GM23338 (cell line): ENCODE data around the gene AVPR2. TPM values are rescaled to one million over a fixed set of nuclear protein-coding genes. Genes with fewer than 3 reads are reported as not detected.

Experiments
- ATAC-seq: fragments of 200-7000 bp; cut with Tn5 transposase; 3 replicates; pipeline ENCODE4 v1.9.1; 2020
- DNase-seq: peaks from one replicate; pipeline ENCODE4 v3.0.0-alpha.2; 2015; ENCODE audit warnings: low spot score
- H2AFZ ChIP-seq: fragments of 200-600 bp; sonication (generic); 2 replicates; pipeline ENCODE4 v1.8.0; 2016; ENCODE audit warnings: antibody characterized with exemption, mild to moderate bottlenecking, moderate library complexity
- H3F3A ChIP-seq: fragments of 200-600 bp; sonication (generic); replicated peaks from 2 replicates; pipeline ENCODE4 v1.8.0; 2017; ENCODE audit warnings: antibody characterized with exemption, mixed run types, low read depth
- H3K27ac ChIP-seq: fragments of 200-600 bp; sonication (generic); 2 replicates; pipeline ENCODE4 v1.6.1; 2016; ENCODE audit warnings: low read depth
- H3K27me3 ChIP-seq: fragments of 200-600 bp; sonication (generic); 2 replicates; pipeline ENCODE4 v1.8.0; 2016; ENCODE audit warnings: mild to moderate bottlenecking, mixed run types, moderate library complexity; ENCODE audit not compliant: insufficient read depth
- H3K36me3 ChIP-seq: fragments of 200-600 bp; sonication (generic); 2 replicates; pipeline ENCODE4 v1.8.0; 2016; ENCODE audit warnings: mild to moderate bottlenecking; ENCODE audit not compliant: insufficient read depth
- H3K4me1 ChIP-seq: fragments of 200-600 bp; sonication (generic); 2 replicates; pipeline ENCODE4 v1.8.0; 2016; ENCODE audit warnings: mild to moderate bottlenecking, moderate library complexity; ENCODE audit not compliant: insufficient read depth
- H3K4me2 ChIP-seq: fragments of 200-600 bp; sonication (generic); 2 replicates; pipeline ENCODE4 v1.7.1; 2017; ENCODE audit warnings: mixed run types
- H3K4me3 ChIP-seq: fragments of 200-600 bp; sonication (generic); 2 replicates; pipeline ENCODE4 v1.6.1; 2016; ENCODE audit warnings: mixed run types
- H3K79me2 ChIP-seq: fragments of 200-600 bp; sonication (generic); replicated peaks from 2 replicates; pipeline ENCODE4 v1.8.0; 2017; ENCODE audit warnings: mild to moderate bottlenecking; ENCODE audit not compliant: insufficient read depth
- H3K9me2 ChIP-seq: fragments of 200-600 bp; sonication (generic); 2 replicates; pipeline ENCODE4 v1.8.0; 2017; ENCODE audit not compliant: insufficient read depth
- H4K20me1 ChIP-seq: fragments of 200-600 bp; sonication (generic); replicated peaks from 2 replicates; pipeline ENCODE4 v1.8.0; 2017; ENCODE audit warnings: mild to moderate bottlenecking; ENCODE audit not compliant: insufficient read depth
- H3K27ac Mint-ChIP-seq: 2 replicates; pipeline ENCODE4 v1.8.0; 2020; ENCODE audit warnings: inconsistent platforms, mild to moderate bottlenecking, moderate library complexity, mixed read lengths
- H3K27me3 Mint-ChIP-seq: 3 replicates; pipeline ENCODE4 v1.8.0; 2022; ENCODE audit warnings: low read depth, mild to moderate bottlenecking, moderate library complexity, mixed read lengths, inconsistent platforms; ENCODE audit not compliant: insufficient read depth, poor library complexity
- H3K36me3 Mint-ChIP-seq: 3 replicates; pipeline ENCODE4 v1.8.0; 2021; ENCODE audit warnings: low read depth, mild to moderate bottlenecking, inconsistent platforms, moderate library complexity, mixed read lengths
- H3K4me1 Mint-ChIP-seq: 3 replicates; pipeline ENCODE4 v1.8.0; 2020; ENCODE audit warnings: mild to moderate bottlenecking, inconsistent platforms, mixed read lengths
- H3K4me3 Mint-ChIP-seq: 3 replicates; pipeline ENCODE4 v1.8.0; 2021; ENCODE audit warnings: moderate library complexity, mild to moderate bottlenecking, inconsistent platforms, mixed read lengths
- H3K9me3 Mint-ChIP-seq: 3 replicates; pipeline ENCODE4 v1.8.0; 2020; ENCODE audit warnings: moderate library complexity, mild to moderate bottlenecking, inconsistent platforms, mixed read lengths
- CREB1 ChIP-seq: fragments of 250-450 bp; sonication (Bioruptor Pico); IDR thresholded peaks from 2 replicates; pipeline ENCODE4 v1.5.0; 2020; ENCODE audit warnings: low read depth, mild to moderate bottlenecking, moderate library complexity
- CTCF ChIP-seq, 2 experiments: fragments of 200-600 bp in 1 of 2; sonication (generic) in 1 of 2; conservative IDR thresholded peaks; 2 replicates each; pipeline versions ENCODE4 v1.5.1 to v1.6.1; 2016 to 2017; ENCODE audit warnings: antibody characterized with exemption in 2 of 2, low read depth in 2 of 2, mild to moderate bottlenecking in 2 of 2, moderate library complexity in 1 of 2
- EZH2 ChIP-seq: fragments of 200-600 bp; sonication (generic); IDR thresholded peaks from one replicate; pipeline ENCODE4 v1.8.0; 2017; ENCODE audit warnings: antibody characterized with exemption, mild to moderate bottlenecking, low read depth; ENCODE audit not compliant: unreplicated experiment
- EZH2phosphoT487 ChIP-seq: fragments of 200-600 bp; sonication (generic); IDR thresholded peaks from one replicate; pipeline ENCODE4 v1.8.1; 2018; ENCODE audit warnings: antibody characterized with exemption; ENCODE audit not compliant: unreplicated experiment
- JUNB ChIP-seq: IDR thresholded peaks from one replicate; pipeline ENCODE4 v1.6.1; 2016; ENCODE audit warnings: antibody characterized with exemption; ENCODE audit not compliant: unreplicated experiment
- NANOG ChIP-seq: IDR thresholded peaks from 2 replicates; pipeline ENCODE4 v1.6.1; 2016; ENCODE audit warnings: antibody characterized with exemption, borderline replicate concordance
- POLR2AphosphoS5 ChIP-seq: IDR thresholded peaks from 2 replicates; pipeline ENCODE4 v1.6.1; 2016; ENCODE audit warnings: antibody characterized with exemption, low read depth
- REST ChIP-seq: IDR thresholded peaks from one replicate; pipeline ENCODE4 v1.6.1; 2018; ENCODE audit warnings: antibody characterized with exemption; ENCODE audit not compliant: unreplicated experiment
- STAT1 ChIP-seq: IDR thresholded peaks from one replicate; pipeline ENCODE4 v1.6.1; 2016; ENCODE audit warnings: antibody characterized with exemption; ENCODE audit not compliant: unreplicated experiment
- ZNF114 ChIP-seq: fragments of 250-450 bp; sonication (Bioruptor Pico); IDR thresholded peaks from 2 replicates; pipeline ENCODE4 v1.5.0; 2020; ENCODE audit warnings: mild to moderate bottlenecking, moderate library complexity
- ZNF331 ChIP-seq: fragments of 250-450 bp; sonication (Bioruptor Pico); IDR thresholded peaks from 2 replicates; pipeline ENCODE4 v1.5.0; 2020; ENCODE audit warnings: low read depth, mild to moderate bottlenecking, moderate library complexity
- polyA plus RNA-seq: library from polyadenylated mRNA; unstranded; fragments of >200 nt; fragmentation: Nextera tagmentation; extraction: Ambion mirVana; gene quantifications from 2 replicates; pipeline ENCODE4 v1.2.1, GENCODE V29; 2016
- total RNA-seq: library from RNA; depleted of rRNA; stranded (reverse); fragments of >200 nt; shearing (Covaris generic); gene quantifications from 2 replicates; pipeline ENCODE4 v1.2.3, GENCODE V29; 2014
- TF ChIP-seq, protein P1 (sequence below): IDR thresholded peaks from 2 replicates; pipeline ENCODE4 v1.6.1; 2016; ENCODE audit warnings: antibody characterized with exemption
- TF ChIP-seq, protein P2 (sequence below): fragments of 250-450 bp; sonication (Bioruptor Pico); IDR thresholded peaks from 2 replicates; pipeline ENCODE4 v1.5.0; 2020; ENCODE audit warnings: mild to moderate bottlenecking, moderate library complexity

AVPR2 gene
- total and polyA plus RNA-seq, 2 experiments from 2014 or later = not detected

DNA sequence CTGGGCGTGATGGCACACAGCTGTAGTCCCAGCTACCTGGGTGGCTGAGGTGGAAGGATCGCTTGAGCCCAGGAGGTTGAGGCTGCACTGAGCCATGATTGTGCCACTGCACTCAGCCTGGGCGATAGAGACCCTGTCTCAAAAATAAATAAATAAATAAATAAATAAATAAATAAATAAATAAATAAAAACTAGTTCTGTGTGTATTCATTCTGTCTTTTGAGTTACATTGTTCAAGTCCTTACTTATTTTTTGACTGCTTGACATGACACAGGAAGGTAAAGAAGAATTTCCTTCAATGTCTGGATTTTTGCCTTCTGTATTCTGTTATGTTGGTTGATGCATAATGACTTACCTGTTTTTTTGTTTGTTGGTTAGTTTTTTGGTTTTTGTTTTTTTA lies 32.6 kb downstream of the AVPR2 start:
- Histone ChIP-seq H4K20me1 (no peaks in the 10 kb centered on the region; the same call in 1 of the 2 replicates), H3K27me3 (no peaks in the 10 kb centered on the region), H3F3A (no peaks in the 10 kb centered on the region), H3K27ac (no peak overlapping the region), H2AFZ (no peak overlapping the region), H3K4me2 (no peak overlapping the region), H3K4me1 (peaks cover 4% of the 10 kb centered on the region; the same call in 1 of the 2 replicates), H3K79me2 (peaks cover 12% of the 10 kb centered on the region), H3K36me3 (no peaks in the 10 kb centered on the region), H3K9me2 (no peaks in the 10 kb centered on the region), H3K4me3 (no peak overlapping the region)
- no peaks in the 10 kb centered on the region for H3K9me3 Mint-ChIP-seq
- H3K27me3 Mint-ChIP-seq = peaks cover 5% of the 10 kb centered on the region
- no peak for DNase-seq
- no peak overlapping the region for H3K27ac Mint-ChIP-seq
- H3K4me3 Mint-ChIP-seq = no peak overlapping the region
- H3K36me3 Mint-ChIP-seq = peaks cover 10% of the 10 kb centered on the region
- TF ChIP-seq STAT1 (no peak), REST (no peak), CTCF (conservative IDR thresholded peaks at IDR 0.05; ENCODE audit: low read depth in 2 of 2) (no peak), POLR2AphosphoS5 (no peak), ZNF331 (CRISPR knock-in tag) (no peak), NANOG (no peak), EZH2phosphoT487 (no peak), ZNF114 (CRISPR knock-in tag) (no peak), CREB1 (no peak), EZH2 (no peak), JUNB (no peak)
- TF ChIP-seq, protein P1, sequence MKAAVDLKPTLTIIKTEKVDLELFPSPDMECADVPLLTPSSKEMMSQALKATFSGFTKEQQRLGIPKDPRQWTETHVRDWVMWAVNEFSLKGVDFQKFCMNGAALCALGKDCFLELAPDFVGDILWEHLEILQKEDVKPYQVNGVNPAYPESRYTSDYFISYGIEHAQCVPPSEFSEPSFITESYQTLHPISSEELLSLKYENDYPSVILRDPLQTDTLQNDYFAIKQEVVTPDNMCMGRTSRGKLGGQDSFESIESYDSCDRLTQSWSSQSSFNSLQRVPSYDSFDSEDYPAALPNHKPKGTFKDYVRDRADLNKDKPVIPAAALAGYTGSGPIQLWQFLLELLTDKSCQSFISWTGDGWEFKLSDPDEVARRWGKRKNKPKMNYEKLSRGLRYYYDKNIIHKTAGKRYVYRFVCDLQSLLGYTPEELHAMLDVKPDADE = no peak
- TF ChIP-seq, protein P2, sequence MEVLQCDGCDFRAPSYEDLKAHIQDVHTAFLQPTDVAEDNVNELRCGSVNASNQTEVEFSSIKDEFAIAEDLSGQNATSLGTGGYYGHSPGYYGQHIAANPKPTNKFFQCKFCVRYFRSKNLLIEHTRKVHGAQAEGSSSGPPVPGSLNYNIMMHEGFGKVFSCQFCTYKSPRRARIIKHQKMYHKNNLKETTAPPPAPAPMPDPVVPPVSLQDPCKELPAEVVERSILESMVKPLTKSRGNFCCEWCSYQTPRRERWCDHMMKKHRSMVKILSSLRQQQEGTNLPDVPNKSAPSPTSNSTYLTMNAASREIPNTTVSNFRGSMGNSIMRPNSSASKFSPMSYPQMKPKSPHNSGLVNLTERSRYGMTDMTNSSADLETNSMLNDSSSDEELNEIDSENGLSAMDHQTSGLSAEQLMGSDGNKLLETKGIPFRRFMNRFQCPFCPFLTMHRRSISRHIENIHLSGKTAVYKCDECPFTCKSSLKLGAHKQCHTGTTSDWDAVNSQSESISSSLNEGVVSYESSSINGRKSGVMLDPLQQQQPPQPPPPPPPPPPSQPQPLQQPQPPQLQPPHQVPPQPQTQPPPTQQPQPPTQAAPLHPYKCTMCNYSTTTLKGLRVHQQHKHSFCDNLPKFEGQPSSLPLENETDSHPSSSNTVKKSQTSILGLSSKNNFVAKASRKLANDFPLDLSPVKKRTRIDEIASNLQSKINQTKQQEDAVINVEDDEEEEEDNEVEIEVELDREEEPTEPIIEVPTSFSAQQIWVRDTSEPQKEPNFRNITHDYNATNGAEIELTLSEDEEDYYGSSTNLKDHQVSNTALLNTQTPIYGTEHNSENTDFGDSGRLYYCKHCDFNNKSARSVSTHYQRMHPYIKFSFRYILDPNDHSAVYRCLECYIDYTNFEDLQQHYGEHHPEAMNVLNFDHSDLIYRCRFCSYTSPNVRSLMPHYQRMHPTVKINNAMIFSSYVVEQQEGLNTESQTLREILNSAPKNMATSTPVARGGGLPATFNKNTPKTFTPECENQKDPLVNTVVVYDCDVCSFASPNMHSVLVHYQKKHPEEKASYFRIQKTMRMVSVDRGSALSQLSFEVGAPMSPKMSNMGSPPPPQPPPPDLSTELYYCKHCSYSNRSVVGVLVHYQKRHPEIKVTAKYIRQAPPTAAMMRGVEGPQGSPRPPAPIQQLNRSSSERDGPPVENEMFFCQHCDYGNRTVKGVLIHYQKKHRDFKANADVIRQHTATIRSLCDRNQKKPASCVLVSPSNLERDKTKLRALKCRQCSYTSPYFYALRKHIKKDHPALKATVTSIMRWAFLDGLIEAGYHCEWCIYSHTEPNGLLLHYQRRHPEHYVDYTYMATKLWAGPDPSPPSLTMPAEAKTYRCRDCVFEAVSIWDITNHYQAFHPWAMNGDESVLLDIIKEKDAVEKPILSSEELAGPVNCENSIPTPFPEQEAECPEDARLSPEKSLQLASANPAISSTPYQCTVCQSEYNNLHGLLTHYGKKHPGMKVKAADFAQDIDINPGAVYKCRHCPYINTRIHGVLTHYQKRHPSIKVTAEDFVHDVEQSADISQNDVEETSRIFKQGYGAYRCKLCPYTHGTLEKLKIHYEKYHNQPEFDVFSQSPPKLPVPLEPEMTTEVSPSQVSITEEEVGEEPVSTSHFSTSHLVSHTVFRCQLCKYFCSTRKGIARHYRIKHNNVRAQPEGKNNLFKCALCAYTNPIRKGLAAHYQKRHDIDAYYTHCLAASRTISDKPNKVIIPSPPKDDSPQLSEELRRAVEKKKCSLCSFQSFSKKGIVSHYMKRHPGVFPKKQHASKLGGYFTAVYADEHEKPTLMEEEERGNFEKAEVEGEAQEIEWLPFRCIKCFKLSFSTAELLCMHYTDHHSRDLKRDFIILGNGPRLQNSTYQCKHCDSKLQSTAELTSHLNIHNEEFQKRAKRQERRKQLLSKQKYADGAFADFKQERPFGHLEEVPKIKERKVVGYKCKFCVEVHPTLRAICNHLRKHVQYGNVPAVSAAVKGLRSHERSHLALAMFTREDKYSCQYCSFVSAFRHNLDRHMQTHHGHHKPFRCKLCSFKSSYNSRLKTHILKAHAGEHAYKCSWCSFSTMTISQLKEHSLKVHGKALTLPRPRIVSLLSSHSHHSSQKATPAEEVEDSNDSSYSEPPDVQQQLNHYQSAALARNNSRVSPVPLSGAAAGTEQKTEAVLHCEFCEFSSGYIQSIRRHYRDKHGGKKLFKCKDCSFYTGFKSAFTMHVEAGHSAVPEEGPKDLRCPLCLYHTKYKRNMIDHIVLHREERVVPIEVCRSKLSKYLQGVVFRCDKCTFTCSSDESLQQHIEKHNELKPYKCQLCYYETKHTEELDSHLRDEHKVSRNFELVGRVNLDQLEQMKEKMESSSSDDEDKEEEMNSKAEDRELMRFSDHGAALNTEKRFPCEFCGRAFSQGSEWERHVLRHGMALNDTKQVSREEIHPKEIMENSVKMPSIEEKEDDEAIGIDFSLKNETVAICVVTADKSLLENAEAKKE = no peak
- H3K4me1 Mint-ChIP-seq = peaks cover 24% of the 10 kb centered on the region
- ATAC-seq = no peak
